NCI-H2196 treated with DMSO at 0.1 percent for 48 hours (cell line): ENCODE data around the gene ZNF232.
"Not testable (repeated sequence)": the region's sequence is repeated elsewhere in the genome, so short reads cannot be mapped to it uniquely, and the experiment has no call there.

Experiments used
- DNase-seq: peaks from one replicate; lab custom pipeline; 2025; ENCODE audit not compliant: unreplicated experiment; lab: John Stamatoyannopoulos, UW

The ZNF232 gene

GRCh38 chr17:5130261-5130660, 18.6 kb upstream of the ZNF232 start:
- DNase-seq, result not testable (repeated sequence)

- DNase-seq, result not testable (repeated sequence)
These were observed 18.1 kb upstream of the ZNF232 start for GRCh38 chr17:5129770-5130169.

- DNase-seq, result no peak
These were observed 17.3 kb upstream of the ZNF232 start for GRCh38 chr17:5128905-5129535.

DNA sequence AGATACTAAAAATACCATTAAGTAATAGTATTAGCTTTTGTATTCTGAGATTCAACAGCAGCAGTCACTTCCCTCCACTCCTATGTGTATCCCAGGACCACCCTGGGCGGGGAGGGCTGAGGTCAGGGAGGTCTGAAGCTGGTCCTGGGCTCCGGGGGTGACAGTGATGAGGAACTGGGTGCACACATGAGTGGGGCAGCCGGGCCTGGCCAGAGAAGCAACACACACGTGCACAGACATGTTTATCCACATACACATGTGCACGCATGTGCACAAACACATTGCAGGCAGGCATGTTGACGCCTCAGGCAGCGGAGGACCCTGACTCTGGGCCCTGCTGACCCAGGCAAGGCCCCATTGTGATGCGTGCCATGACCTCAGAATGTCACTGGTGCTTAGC, 16.7 kb upstream of the ZNF232 start:
- not testable (repeated sequence) for DNase-seq

DNA sequence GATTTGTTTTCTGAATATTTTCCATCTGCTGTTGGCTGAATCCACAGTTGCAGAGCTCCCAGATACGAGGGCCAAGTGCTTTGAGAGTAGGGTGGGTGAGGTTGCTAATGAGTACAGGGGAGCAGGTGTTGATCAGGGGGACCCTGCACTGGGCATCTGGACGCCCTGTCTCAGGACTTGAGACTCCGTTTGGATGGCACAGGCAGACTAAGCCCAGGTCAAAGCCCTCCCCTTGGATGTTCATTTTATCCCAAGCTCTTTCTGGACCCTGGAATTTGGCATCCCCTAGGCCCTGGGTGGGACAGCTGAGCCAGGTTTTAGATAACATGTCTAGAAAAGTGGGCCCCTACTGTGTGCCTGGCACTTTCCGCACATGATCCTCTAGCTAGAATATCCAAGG, 16.2 kb upstream of the ZNF232 start:
- DNase-seq, result no peak

DNA sequence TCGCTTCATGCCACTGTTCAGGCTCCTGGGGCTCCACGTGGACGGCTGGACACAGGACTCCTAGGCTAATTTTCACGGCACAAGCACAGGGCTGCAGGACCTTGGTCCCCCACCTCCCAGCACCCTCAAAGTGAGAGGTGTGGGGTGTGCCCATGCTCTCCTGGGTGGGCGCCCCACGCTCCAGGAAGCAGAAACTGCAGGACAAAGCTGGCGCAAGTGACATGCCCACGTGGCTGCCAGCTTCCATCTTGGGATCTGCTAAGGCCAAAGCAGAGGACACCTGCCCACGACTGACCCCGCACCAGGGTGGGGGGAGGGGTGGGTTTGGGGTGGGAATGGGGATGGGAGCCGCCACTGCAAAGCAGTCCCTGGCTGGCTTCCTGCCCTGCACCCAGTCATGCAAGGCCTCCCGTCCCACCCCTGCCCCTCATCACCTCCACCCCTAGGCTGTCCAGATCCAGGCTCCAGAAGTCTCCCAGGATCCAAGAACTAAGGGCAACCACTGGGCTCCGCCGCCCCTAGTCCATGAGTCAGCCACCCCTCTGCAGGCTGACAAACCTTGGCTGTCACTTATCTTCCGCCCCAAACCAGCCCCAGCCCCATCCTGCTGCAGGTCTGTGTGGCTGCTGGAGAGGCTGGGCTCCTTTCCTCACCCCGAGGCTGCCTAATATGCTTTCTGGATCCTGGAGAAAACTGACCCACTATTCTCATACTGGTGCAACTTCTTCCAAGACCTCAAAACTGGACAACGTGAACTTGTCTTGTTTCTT, 15.2 kb upstream of the ZNF232 start:
- no peak for DNase-seq

- DNase-seq, result not testable (repeated sequence)
These were observed 13.2 kb upstream of the ZNF232 start for GRCh38 chr17:5124896-5125295.

DNA sequence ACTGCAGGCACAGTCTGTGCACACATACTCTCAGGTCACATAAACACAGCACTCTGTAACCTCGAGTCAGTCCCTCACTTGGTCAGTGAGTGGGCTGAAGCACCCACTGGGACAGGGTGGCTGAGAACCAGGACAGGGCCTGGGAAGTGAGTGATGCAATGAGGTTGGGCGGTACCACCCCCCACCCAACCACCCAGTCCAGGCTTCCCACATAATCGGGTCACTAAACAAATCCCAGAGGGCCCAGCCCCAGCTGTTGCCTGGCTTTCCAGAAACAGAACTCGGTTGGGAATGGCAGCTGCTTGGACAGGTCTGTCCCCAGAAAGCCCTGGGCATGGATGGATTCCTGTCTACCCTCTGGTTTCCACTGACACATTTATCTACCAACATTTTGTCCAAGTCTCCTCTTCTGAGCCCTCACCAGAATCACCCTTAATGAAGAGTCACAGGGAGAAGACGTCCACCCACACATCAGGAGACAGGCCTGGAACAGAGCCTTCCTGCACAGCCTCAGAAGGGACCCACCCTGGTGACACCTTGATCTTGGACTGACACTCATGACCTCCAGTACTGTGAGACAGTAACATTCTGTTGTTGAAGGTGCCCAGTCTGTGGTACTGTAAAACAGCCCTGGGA, 12.6 kb upstream of the ZNF232 start:
- DNase-seq, result not testable (repeated sequence)

GRCh38 chr17:5123343-5124124, 11.9 kb upstream of the ZNF232 start:
- no peak for DNase-seq

- no peak for DNase-seq
These were observed 11.1 kb upstream of the ZNF232 start for GRCh38 chr17:5122586-5123342.

- not testable (repeated sequence) for DNase-seq
These were observed 10.4 kb upstream of the ZNF232 start for GRCh38 chr17:5122056-5122455.

DNA sequence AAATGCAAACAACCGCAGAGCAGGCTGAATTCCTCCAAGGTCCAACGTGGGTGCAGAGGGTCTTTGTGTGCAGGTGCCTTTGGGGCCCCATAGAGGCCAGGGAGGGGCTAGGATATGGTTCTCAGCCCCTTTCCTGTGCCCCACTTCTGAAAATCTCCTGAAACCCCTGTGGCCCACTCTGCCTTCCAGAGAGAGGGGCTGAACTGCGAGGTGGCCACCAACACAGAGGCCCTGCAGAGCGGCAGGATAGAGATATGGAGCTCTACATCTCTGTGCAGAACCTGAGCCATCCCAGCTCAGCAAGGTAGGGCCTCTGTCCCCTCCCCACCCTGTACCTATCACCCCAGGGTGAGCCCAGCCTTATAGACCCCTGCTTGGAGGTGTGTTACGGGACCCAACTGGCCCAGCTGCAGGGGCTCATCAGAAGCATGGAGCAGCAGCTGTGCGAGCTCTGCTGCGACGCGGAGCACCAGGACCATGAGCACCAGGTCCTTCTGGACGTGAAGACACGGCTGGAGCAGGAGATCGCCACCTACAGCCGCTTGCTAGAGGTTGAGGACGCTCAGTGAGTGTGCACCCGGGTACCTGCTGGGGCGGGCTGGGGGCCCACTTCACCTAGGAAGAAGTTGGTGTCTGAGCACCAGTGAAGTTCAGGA, 9.6 kb upstream of the ZNF232 start:
- no peak for DNase-seq

- not testable (repeated sequence) for DNase-seq
These were observed 8.9 kb upstream of the ZNF232 start for GRCh38 chr17:5120436-5121185.

- DNase-seq, result no peak
These were observed 8.4 kb upstream of the ZNF232 start for GRCh38 chr17:5120036-5120435.

DNA sequence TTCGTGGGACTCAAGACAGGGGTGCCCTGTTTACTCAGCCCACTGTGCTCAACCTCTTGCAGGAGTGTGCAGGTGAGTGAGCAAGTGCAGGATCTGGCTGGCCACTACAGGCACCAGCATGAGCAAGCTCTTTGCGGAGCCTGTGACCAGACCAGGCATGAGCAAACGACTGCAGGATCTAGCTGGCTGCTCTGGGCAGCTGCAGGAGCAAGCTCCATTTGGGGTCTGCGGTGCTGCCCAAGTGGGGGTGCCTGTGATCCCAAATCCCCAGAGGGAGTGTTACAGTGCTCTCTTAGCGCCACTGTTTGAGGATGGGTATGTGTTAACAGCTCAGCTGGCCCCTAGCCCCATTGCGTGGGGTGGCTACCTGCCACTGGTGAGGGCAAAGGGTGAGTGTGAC, 6.5 kb upstream of the ZNF232 start:
- DNase-seq, result no peak

GRCh38 chr17:5115673-5116651, 4.3 kb upstream of the ZNF232 start, which contains the start of gene USP6:
TSS of gene USP6 (plus strand) at chr17:5116032. CDS start at chr17:5130368, 14,336 bp downstream.
- no peak for DNase-seq

GRCh38 chr17:5110816-5111215, 862 bp downstream of the ZNF232 start:
- no peak for DNase-seq

GRCh38 chr17:5100832-5101231, 10.8 kb downstream of the ZNF232 start:
- DNase-seq, result no peak
